GM18907 (cell line): ENCODE measurements around the gene SH3PXD2A.

Experiments used
- ATAC-seq: cut with Tn5 transposase; IDR thresholded peaks from one replicate; pipeline ENCODE4 v1.9.1; 2021; ENCODE audit warnings: mild to moderate bottlenecking, moderate library complexity; ENCODE audit not compliant: unreplicated experiment

Gene SH3PXD2A

GRCh38 chr10:103756277-103756869, 99.0 kb downstream of the SH3PXD2A start:
- no peak for ATAC-seq

GRCh38 chr10:103752680-103753248, 102.6 kb downstream of the SH3PXD2A start:
- no peak for ATAC-seq

GRCh38 chr10:103751667-103752290, 103.6 kb downstream of the SH3PXD2A start:
- ATAC-seq, result no peak

- no peak for ATAC-seq
Observed at GRCh38 chr10:103750836-103751235, 104.5 kb downstream of the SH3PXD2A start.

- no peak for ATAC-seq
Observed at GRCh38 chr10:103749779-103750178, 105.6 kb downstream of the SH3PXD2A start.

GRCh38 chr10:103748020-103748419, 107.4 kb downstream of the SH3PXD2A start:
- ATAC-seq, result no peak

- no peak for ATAC-seq
Observed at GRCh38 chr10:103747193-103747865, 108.0 kb downstream of the SH3PXD2A start.

- ATAC-seq, result no peak
Observed at GRCh38 chr10:103746598-103746997, 108.8 kb downstream of the SH3PXD2A start.

- no peak for ATAC-seq
Observed at GRCh38 chr10:103745341-103746247, 109.8 kb downstream of the SH3PXD2A start.

GRCh38 chr10:103742824-103743223, 112.6 kb downstream of the SH3PXD2A start:
- no peak for ATAC-seq

GRCh38 chr10:103740611-103741010, 114.8 kb downstream of the SH3PXD2A start:
- no peak for ATAC-seq

- ATAC-seq, result no peak
Observed at GRCh38 chr10:103739039-103739764, 116.2 kb downstream of the SH3PXD2A start.

- no peak for ATAC-seq
Observed at GRCh38 chr10:103737735-103738367, 117.5 kb downstream of the SH3PXD2A start.

- ATAC-seq, result no peak
Observed at GRCh38 chr10:103736763-103737162, 118.6 kb downstream of the SH3PXD2A start.

- no peak for ATAC-seq
Observed at GRCh38 chr10:103736044-103736443, 119.3 kb downstream of the SH3PXD2A start.

- ATAC-seq, result no peak
Observed at GRCh38 chr10:103734731-103735130, 120.6 kb downstream of the SH3PXD2A start.

- no peak for ATAC-seq
Observed at GRCh38 chr10:103733045-103733419, 122.3 kb downstream of the SH3PXD2A start.

- no peak for ATAC-seq
Observed at GRCh38 chr10:103732339-103733044, 122.9 kb downstream of the SH3PXD2A start.

- ATAC-seq, result no peak
Observed at GRCh38 chr10:103731609-103732270, 123.6 kb downstream of the SH3PXD2A start.
